Smooth muscle cell (in vitro differentiated cells): ENCODE measurements around the gene FGFR3. TPM values are rescaled to one million over a fixed set of nuclear protein-coding genes. Genes with fewer than 3 reads are reported as not detected.
A peak's percentile ranks its signal among the peaks of the same experiment; 100 is the strongest.

ENCODE experiments used
- DNase-seq: peaks from one replicate; lab custom pipeline; 2025; ENCODE audit not compliant: unreplicated experiment; lab: John Stamatoyannopoulos, UW
- H2AFZ ChIP-seq: fragments of 200-600 bp; sonication (generic); 2 replicates; pipeline ENCODE4 v1.6.0; 2016; ENCODE audit warnings: antibody characterized with exemption, low read depth, mild to moderate bottlenecking
- H3F3A ChIP-seq: fragments of 200-600 bp; sonication (generic); 2 replicates; pipeline ENCODE4 v1.6.0; 2017; ENCODE audit warnings: antibody characterized with exemption, low read depth
- H3K27ac ChIP-seq: fragments of 200-600 bp; sonication (generic); 2 replicates; pipeline ENCODE4 v1.5.1; 2016; ENCODE audit warnings: low read depth, mild to moderate bottlenecking
- H3K27me3 ChIP-seq: fragments of 200-600 bp; sonication (generic); 2 replicates; pipeline ENCODE4 v1.6.1; 2016; ENCODE audit warnings: low read depth, mild to moderate bottlenecking
- H3K36me3 ChIP-seq: fragments of 200-600 bp; sonication (generic); 2 replicates; pipeline ENCODE4 v1.5.1; 2016; ENCODE audit warnings: low read depth
- H3K4me1 ChIP-seq: fragments of 200-600 bp; sonication (generic); 2 replicates; pipeline ENCODE4 v1.5.1; 2016; ENCODE audit warnings: low read depth
- H3K4me2 ChIP-seq: fragments of 200-600 bp; sonication (generic); 2 replicates; pipeline ENCODE4 v1.6.0; 2016; ENCODE audit warnings: mild to moderate bottlenecking
- H3K4me3 ChIP-seq: fragments of 200-600 bp; sonication (generic); 2 replicates; pipeline ENCODE4 v1.5.1; 2016; ENCODE audit warnings: mild to moderate bottlenecking
- H3K79me2 ChIP-seq: fragments of 200-600 bp; sonication (generic); 2 replicates; pipeline ENCODE4 v1.6.0; 2016; ENCODE audit warnings: low read depth, mild to moderate bottlenecking
- H3K9ac ChIP-seq: fragments of 200-600 bp; sonication (generic); 2 replicates; pipeline ENCODE4 v1.6.0; 2016; ENCODE audit warnings: low read depth
- H3K9me3 ChIP-seq: fragments of 200-600 bp; sonication (generic); replicated peaks from 2 replicates; pipeline ENCODE4 v1.5.1; 2016; ENCODE audit warnings: low read depth
- H4K20me1 ChIP-seq: fragments of 200-600 bp; sonication (generic); 2 replicates; pipeline ENCODE4 v1.6.0; 2016; ENCODE audit warnings: low read depth
- WGBS: methylation state at CpG from one replicate; pipeline ENCODE4 v1.1.7; 2016; ENCODE audit warnings: low lambda C conversion rate; 5-methylcytosine and 5-hydroxymethylcytosine counted together
- polyA plus RNA-seq: library from polyadenylated mRNA; unstranded; fragments of >200 nt; fragmentation: Nextera tagmentation; extraction: Ambion mirVana; gene quantifications from 2 replicates; pipeline ENCODE4 v1.2.1, GENCODE V29; 2016
- total RNA-seq: library from RNA; depleted of rRNA; stranded (reverse); fragments of >200 nt; gene quantifications from 2 replicates; pipeline ENCODE4 v1.2.3, GENCODE V29; 2014
- TF ChIP-seq, protein P1 (sequence below): fragments of 200-600 bp; sonication (generic); IDR thresholded peaks from 2 replicates; pipeline ENCODE4 v1.5.1; 2017; ENCODE audit warnings: borderline replicate concordance, mild to moderate bottlenecking, antibody characterized with exemption; ENCODE audit not compliant: insufficient read depth, poor library complexity, severe bottlenecking

Gene FGFR3
- total and polyA plus RNA-seq, 2 experiments from 2014 or later = 6.6 to 13.6 TPM

DNA sequence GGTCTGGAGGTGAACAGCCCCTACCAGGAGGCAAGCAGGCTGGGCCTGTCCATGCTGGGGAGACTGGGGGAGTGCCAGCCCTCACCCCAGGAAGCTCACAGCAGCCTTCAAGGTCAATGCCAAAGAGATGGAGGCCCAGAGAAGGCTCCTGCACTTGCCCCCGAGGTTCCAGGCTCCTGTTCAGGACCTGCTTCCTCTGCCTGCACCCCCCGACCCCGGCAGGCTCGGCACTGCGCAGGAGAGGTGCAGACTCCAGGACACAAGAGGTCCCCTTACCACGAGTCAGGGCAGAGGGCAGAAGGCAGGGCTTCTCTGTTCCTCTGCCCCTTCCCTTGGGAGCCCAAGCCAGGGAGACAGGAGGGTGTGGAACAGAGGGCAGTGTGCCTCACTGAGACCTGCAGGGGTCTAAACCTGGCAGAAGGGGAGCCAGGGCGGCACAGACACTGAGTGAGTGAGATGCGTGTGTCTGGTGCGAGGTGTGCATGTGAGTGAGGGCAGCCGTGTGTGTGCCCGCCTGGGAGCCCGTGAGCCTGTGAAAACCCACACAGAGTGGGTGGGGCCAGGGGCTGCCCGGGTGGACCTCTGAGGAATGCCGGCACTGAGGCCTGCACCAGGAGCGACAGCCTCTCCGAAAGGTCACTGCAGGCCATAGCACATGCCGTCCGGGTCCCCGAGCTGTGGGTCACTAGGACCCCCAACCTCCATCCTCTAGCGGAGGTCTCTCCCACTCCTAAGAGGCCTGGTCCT is 30.7 kb upstream of the FGFR3 start:
- WGBS = 87% methylated on average over 13 of the region's 20 CpGs
- Histone ChIP-seq H3K4me3 (no peak overlapping the region), H3K4me1 (peaks cover 30% of the 10 kb centered on the region), H3K79me2 (no peaks in the 10 kb centered on the region), H3K27me3 (no peaks in the 10 kb centered on the region), H4K20me1 (no peaks in the 10 kb centered on the region), H3K9ac (no peak overlapping the region), H3K36me3 (no peaks in the 10 kb centered on the region), H3K4me2 (no peak overlapping the region), H3K27ac (no peak overlapping the region), H2AFZ (no peak overlapping the region), H3K9me3 (no peaks in the 10 kb centered on the region), H3F3A (no peaks in the 10 kb centered on the region)
- DNase-seq = no peak
- TF ChIP-seq, protein P1, sequence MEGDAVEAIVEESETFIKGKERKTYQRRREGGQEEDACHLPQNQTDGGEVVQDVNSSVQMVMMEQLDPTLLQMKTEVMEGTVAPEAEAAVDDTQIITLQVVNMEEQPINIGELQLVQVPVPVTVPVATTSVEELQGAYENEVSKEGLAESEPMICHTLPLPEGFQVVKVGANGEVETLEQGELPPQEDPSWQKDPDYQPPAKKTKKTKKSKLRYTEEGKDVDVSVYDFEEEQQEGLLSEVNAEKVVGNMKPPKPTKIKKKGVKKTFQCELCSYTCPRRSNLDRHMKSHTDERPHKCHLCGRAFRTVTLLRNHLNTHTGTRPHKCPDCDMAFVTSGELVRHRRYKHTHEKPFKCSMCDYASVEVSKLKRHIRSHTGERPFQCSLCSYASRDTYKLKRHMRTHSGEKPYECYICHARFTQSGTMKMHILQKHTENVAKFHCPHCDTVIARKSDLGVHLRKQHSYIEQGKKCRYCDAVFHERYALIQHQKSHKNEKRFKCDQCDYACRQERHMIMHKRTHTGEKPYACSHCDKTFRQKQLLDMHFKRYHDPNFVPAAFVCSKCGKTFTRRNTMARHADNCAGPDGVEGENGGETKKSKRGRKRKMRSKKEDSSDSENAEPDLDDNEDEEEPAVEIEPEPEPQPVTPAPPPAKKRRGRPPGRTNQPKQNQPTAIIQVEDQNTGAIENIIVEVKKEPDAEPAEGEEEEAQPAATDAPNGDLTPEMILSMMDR = no peak

DNA sequence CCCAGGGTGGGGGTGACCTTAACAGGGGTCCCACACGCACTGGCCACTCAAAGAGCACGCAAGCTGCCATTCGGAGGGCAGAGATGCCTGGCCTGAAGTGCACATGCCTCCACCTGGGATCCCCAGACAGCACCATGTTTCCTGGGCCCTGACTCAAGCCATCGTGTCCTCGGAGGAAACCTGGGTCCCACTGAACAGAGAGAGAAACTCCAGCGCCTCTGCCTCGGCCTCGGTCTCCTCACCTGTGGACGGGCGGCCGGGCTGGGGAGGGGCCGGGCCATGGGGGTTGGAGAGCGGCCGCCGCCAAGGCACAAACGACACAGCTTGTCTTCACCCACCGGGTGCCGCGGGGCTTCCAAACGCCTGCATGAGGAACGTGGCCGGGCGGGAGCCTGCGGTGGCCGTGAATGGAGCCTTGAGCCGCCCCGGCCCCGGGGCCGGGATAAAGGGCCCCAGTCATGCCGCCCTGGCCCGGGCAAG is 30.0 kb upstream of the FGFR3 start:
- Histone ChIP-seq H3K27me3 (no peaks in the 10 kb centered on the region), H3K4me1 (peaks cover 33% of the 10 kb centered on the region), H3K9ac (no peak overlapping the region), H3K9me3 (no peaks in the 10 kb centered on the region), H3K27ac (no peak overlapping the region), H4K20me1 (no peaks in the 10 kb centered on the region), H3K4me2 (peak overlapping the region; percentile 79), H2AFZ (no peak overlapping the region), H3F3A (no peaks in the 10 kb centered on the region), H3K36me3 (no peaks in the 10 kb centered on the region), H3K4me3 (peak overlapping the region; percentile 18), H3K79me2 (no peaks in the 10 kb centered on the region)
- DNase-seq = no peak
- TF ChIP-seq, protein P1 = no peak
- 49% methylated on average over 27 of the region's 31 CpGs for WGBS

DNA sequence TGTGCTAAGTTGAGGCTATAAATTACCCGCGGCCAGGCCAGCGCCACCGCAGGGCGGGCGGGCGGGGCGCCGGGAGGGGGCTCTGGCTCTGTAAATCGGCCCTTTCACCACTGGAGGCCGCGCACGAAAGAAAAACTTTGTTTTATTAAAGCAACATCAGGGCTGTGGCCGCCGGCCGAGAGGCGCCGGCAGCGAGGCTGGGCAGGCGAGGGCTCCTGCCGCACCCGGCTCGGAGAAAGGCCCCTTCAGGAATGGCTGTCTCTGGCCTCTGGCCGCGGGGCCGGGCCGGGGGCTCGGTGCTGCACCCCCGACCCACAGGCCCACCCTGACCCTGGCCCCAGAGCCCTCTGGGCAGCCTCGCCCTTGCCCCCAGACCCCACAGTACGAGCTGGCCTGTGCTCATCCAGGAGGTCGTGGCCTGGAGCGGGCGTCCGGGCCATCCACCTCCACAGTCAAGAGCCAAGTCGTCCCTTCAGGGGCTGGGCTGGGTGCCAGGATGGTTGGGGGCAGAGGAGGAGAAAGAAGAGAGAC is 29.5 kb upstream of the FGFR3 start:
- peak overlapping the region; percentile 18 for H3K4me3 ChIP-seq
- no peaks in the 10 kb centered on the region for H3K9me3 ChIP-seq
- H4K20me1 ChIP-seq = no peaks in the 10 kb centered on the region
- WGBS = 26% methylated on average over 35 of the region's 36 CpGs
- H3K27ac ChIP-seq = no peak overlapping the region
- peak overlapping the region; percentile 49 for H2AFZ ChIP-seq
- no peaks in the 10 kb centered on the region for H3F3A ChIP-seq
- H3K36me3 ChIP-seq = no peaks in the 10 kb centered on the region
- no peaks in the 10 kb centered on the region for H3K27me3 ChIP-seq
- no peaks in the 10 kb centered on the region for H3K79me2 ChIP-seq
- peak; percentile 30 for DNase-seq
- TF ChIP-seq, protein P1 = no peak
- H3K4me1 ChIP-seq = peaks cover 38% of the 10 kb centered on the region
- peak overlapping the region; percentile 79 for H3K4me2 ChIP-seq
- H3K9ac ChIP-seq = no peak overlapping the region
